H1 (cell line): ENCODE data around the gene GPC6. TPM values are rescaled to one million over a fixed set of nuclear protein-coding genes. Genes with fewer than 3 reads are reported as not detected.

Experiments
- CTCF ChIA-PET: fragments of 300-600 bp; sonication (Branson Sonifier 250); formaldehyde crosslinking; loops from one replicate; lab custom pipeline; 2021; ENCODE audit not compliant: partially characterized antibody; lab: Charles Lee
- POLR2A ChIA-PET: fragments of 300-600 bp; sonication (Branson Sonifier 250); formaldehyde crosslinking; loops from one replicate; lab custom pipeline; 2021; ENCODE audit warnings: inconsistent platforms; ENCODE audit not compliant: partially characterized antibody; lab: Charles Lee
- DNase-seq, 2 experiments: peaks; one replicate each; pipeline versions ENCODE4 v3.0.0 to v3.0.0-alpha.2; 2010 to 2022; ENCODE audit warnings: low spot score in 2 of 2, low read depth in 1 of 2, mixed read lengths in 1 of 2
- FAIRE-seq: peaks from 2 replicates; lab custom pipeline; 2011; peaks lifted over from hg19 to GRCh38; lab: Jason Lieb, UNC
- H2AFZ ChIP-seq: 2 replicates; pipeline ENCODE4 v1.8.1; 2012; ENCODE audit warnings: low read length, inconsistent platforms
- H2AK5ac ChIP-seq: 2 replicates; pipeline ENCODE4 v1.6.1; 2013; ENCODE audit warnings: low read depth, low read length
- H2BK120ac ChIP-seq: replicated peaks from 2 replicates; pipeline ENCODE3; 2013; ENCODE audit warnings: low read depth, low read length, inconsistent platforms
- H2BK12ac ChIP-seq: 2 replicates; pipeline ENCODE4 v1.6.1; 2013; ENCODE audit warnings: low read depth, low read length
- H2BK15ac ChIP-seq: 2 replicates; pipeline ENCODE4 v1.6.1; 2013; ENCODE audit warnings: low read length
- H2BK20ac ChIP-seq: 2 replicates; pipeline ENCODE4 v1.6.1; 2013; ENCODE audit warnings: low read length
- H2BK5ac ChIP-seq: 2 replicates; pipeline ENCODE4 v1.6.1; 2013; ENCODE audit warnings: low read depth, low read length
- H3K14ac ChIP-seq: 2 replicates; pipeline ENCODE4 v1.6.1; 2013; ENCODE audit warnings: inconsistent platforms; ENCODE audit not compliant: insufficient read length
- H3K18ac ChIP-seq: 2 replicates; pipeline ENCODE4 v1.6.1; 2013; ENCODE audit warnings: low read length; ENCODE audit errors: extremely low read depth
- H3K23ac ChIP-seq: 2 replicates; pipeline ENCODE4 v1.6.1; 2013; ENCODE audit warnings: inconsistent platforms; ENCODE audit not compliant: insufficient read length
- H3K23me2 ChIP-seq: 2 replicates; pipeline ENCODE4 v1.6.1; 2013; ENCODE audit warnings: low read depth, low read length
- H3K27ac ChIP-seq: 2 replicates; pipeline ENCODE4 v1.6.1; 2011; ENCODE audit warnings: low read depth, low read length, inconsistent platforms
- H3K27me3 ChIP-seq, 4 experiments: replicated peaks in 1 of 4; 1 replicate in 1 of 4; 2 replicates in 3 of 4; pipeline versions ENCODE4 v1.6.1 to v1.8.1; 2011 to 2013; ENCODE audit warnings: low read length in 3 of 4, mild to moderate bottlenecking in 3 of 4, inconsistent platforms in 2 of 4, mixed read lengths in 2 of 4, moderate library complexity in 1 of 4; ENCODE audit not compliant: control insufficient read depth in 3 of 4, insufficient read depth in 3 of 4; ENCODE audit errors: extremely low read depth in 1 of 4
- H3K36me3 ChIP-seq, 4 experiments: 2 replicates each; pipeline versions ENCODE4 v1.6.1 to v1.8.1; 2011 to 2013; ENCODE audit warnings: mild to moderate bottlenecking in 4 of 4, low read length in 3 of 4, moderate library complexity in 2 of 4, control low read depth in 1 of 4, inconsistent platforms in 1 of 4; ENCODE audit not compliant: insufficient read depth in 4 of 4, control insufficient read depth in 2 of 4
- H3K4ac ChIP-seq: replicated peaks from 2 replicates; pipeline ENCODE3; 2013; ENCODE audit warnings: low read length, low read depth, mixed read lengths, inconsistent platforms; ENCODE audit not compliant: insufficient read length
- H3K4me1 ChIP-seq, 4 experiments: replicated peaks in 1 of 4; 1 replicate in 1 of 4; 2 replicates in 3 of 4; pipeline versions ENCODE4 v1.6.1 to v1.8.1; 2011 to 2013; ENCODE audit warnings: low read length in 3 of 4, inconsistent platforms in 2 of 4, mixed read lengths in 1 of 4; ENCODE audit not compliant: insufficient read depth in 4 of 4, control insufficient read depth in 3 of 4
- H3K4me2 ChIP-seq, 2 experiments: 2 replicates each; pipeline versions ENCODE4 v1.6.1 to v1.8.1; 2011 to 2013; ENCODE audit warnings: low read depth in 2 of 2, low read length in 2 of 2, control low read depth in 1 of 2, inconsistent platforms in 1 of 2, mild to moderate bottlenecking in 1 of 2; ENCODE audit not compliant: insufficient read depth in 1 of 2
- H3K4me3 ChIP-seq, 4 experiments: fragments of 200-600, 300-600 bp in 1 of 4; sonication (generic), shearing (Covaris generic), sonication (Bioruptor Twin) in 1 of 4; 2 replicates each; pipeline versions ENCODE4 v1.5.1 to v1.8.1; 2011 to 2016; ENCODE audit warnings: low read length in 4 of 4, low read depth in 3 of 4, control low read depth in 2 of 4, inconsistent platforms in 2 of 4, mild to moderate bottlenecking in 2 of 4, mixed read lengths in 1 of 4, moderate library complexity in 1 of 4; ENCODE audit not compliant: insufficient read depth in 2 of 4; ENCODE audit errors: extremely low read depth in 1 of 4
- H3K56ac ChIP-seq: replicated peaks from 2 replicates; pipeline ENCODE3; 2013; ENCODE audit warnings: low read depth, mild to moderate bottlenecking, mixed read lengths, low read length, inconsistent platforms; ENCODE audit not compliant: insufficient read length
- H3K79me1 ChIP-seq: 2 replicates; pipeline ENCODE4 v1.6.1; 2013; ENCODE audit warnings: low read depth, low read length, control low read depth
- H3K79me2 ChIP-seq, 2 experiments: 2 replicates each; pipeline versions ENCODE4 v1.6.1 to v1.8.1; 2012 to 2013; ENCODE audit warnings: low read length in 2 of 2, mild to moderate bottlenecking in 2 of 2, inconsistent platforms in 1 of 2; ENCODE audit not compliant: insufficient read depth in 2 of 2, control insufficient read depth in 1 of 2
- H3K9ac ChIP-seq, 4 experiments: replicated peaks in 1 of 4; 1 replicate in 1 of 4; 2 replicates in 3 of 4; pipeline versions ENCODE4 v1.6.1 to v1.8.1; 2011 to 2013; ENCODE audit warnings: low read depth in 3 of 4, low read length in 3 of 4, control low read depth in 2 of 4, mild to moderate bottlenecking in 2 of 4, moderate library complexity in 2 of 4, inconsistent platforms in 1 of 4; ENCODE audit errors: extremely low read depth in 1 of 4
- H3K9me3 ChIP-seq, 2 experiments: 2 replicates each; pipeline versions ENCODE4 v1.6.1 to v1.8.1; 2012 to 2013; ENCODE audit warnings: mild to moderate bottlenecking in 2 of 2, moderate library complexity in 2 of 2, control low read depth in 1 of 2, inconsistent platforms in 1 of 2, low read depth in 1 of 2, low read length in 1 of 2, mixed read lengths in 1 of 2; ENCODE audit not compliant: insufficient read depth in 2 of 2
- H4K20me1 ChIP-seq, 2 experiments: replicated peaks in 1 of 2; 2 replicates each; pipeline versions ENCODE3 to v1.8.1; 2011 to 2013; ENCODE audit warnings: inconsistent platforms in 2 of 2, low read length in 2 of 2, mild to moderate bottlenecking in 1 of 2; ENCODE audit not compliant: insufficient read depth in 2 of 2, control insufficient read depth in 1 of 2
- H4K5ac ChIP-seq: 2 replicates; pipeline ENCODE4 v1.6.1; 2013; ENCODE audit warnings: low read length, low read depth, mixed read lengths, inconsistent platforms; ENCODE audit not compliant: insufficient read length
- H4K8ac ChIP-seq: 2 replicates; pipeline ENCODE4 v1.8.0; 2013; ENCODE audit warnings: mild to moderate bottlenecking, moderate library complexity, low read length, inconsistent platforms; ENCODE audit not compliant: insufficient read depth; ENCODE audit errors: extremely low read depth
- H4K91ac ChIP-seq: replicated peaks from 2 replicates; pipeline ENCODE3; 2013; ENCODE audit warnings: low read length, mixed read lengths, inconsistent platforms; ENCODE audit not compliant: insufficient read length
- ATF3 ChIP-seq: IDR thresholded peaks from 2 replicates; pipeline ENCODE4 v1.6.1; 2011; ENCODE audit warnings: low read depth, mild to moderate bottlenecking, low read length; ENCODE audit not compliant: insufficient read depth
- BCL11A ChIP-seq, 2 experiments: IDR thresholded peaks; one replicate each; pipeline ENCODE4 v1.6.1; 2011; ENCODE audit warnings: low read depth in 2 of 2, low read length in 2 of 2, mild to moderate bottlenecking in 2 of 2
- CBX8 ChIP-seq: fragments of 300-800, 300-1000 bp; sonication (generic); IDR thresholded peaks from 2 replicates; pipeline ENCODE4 v1.7.1; 2016; ENCODE audit warnings: low read depth, low read length, borderline replicate concordance
- CEBPB ChIP-seq: IDR thresholded peaks from 2 replicates; pipeline ENCODE4 v1.6.1; 2012; ENCODE audit warnings: low read depth, low read length
- CHD1 ChIP-seq: IDR thresholded peaks from 2 replicates; pipeline ENCODE4 v1.6.1; 2012; ENCODE audit warnings: low read depth, low read length, improper control_type of control experiment
- GTF2F1 ChIP-seq: IDR thresholded peaks from 2 replicates; pipeline ENCODE4 v1.6.1; 2012; ENCODE audit warnings: low read depth, low read length, improper control_type of control experiment, borderline replicate concordance
- KDM1A ChIP-seq: fragments of 200-600, 300-600 bp; sonication (generic); IDR thresholded peaks from 2 replicates; pipeline ENCODE4 v1.7.1; 2016; ENCODE audit warnings: mild to moderate bottlenecking, low read length, borderline replicate concordance
- POU5F1 ChIP-seq: IDR thresholded peaks from 2 replicates; pipeline ENCODE4 v1.6.1; 2011; ENCODE audit warnings: low read depth, mild to moderate bottlenecking, low read length, moderate library complexity
- RFX5 ChIP-seq: IDR thresholded peaks from 2 replicates; pipeline ENCODE4 v1.6.1; 2011; ENCODE audit warnings: low read depth, low read length, improper control_type of control experiment, borderline replicate concordance
- SRF ChIP-seq: IDR thresholded peaks from 2 replicates; pipeline ENCODE4 v1.6.1; 2011; ENCODE audit warnings: mild to moderate bottlenecking, low read depth, low read length, moderate library complexity
- TAF1 ChIP-seq: IDR thresholded peaks from 2 replicates; pipeline ENCODE4 v1.6.1; 2011; ENCODE audit warnings: mild to moderate bottlenecking, low read depth, low read length
- WGBS, 2 experiments: shearing (Covaris generic) in 1 of 2; methylation state at CpG; one replicate each; pipeline versions ENCODE4 v1.1.6 to v1.1.7; 2013 to 2015; ENCODE audit warnings: low lambda C conversion rate in 2 of 2, mixed read lengths in 2 of 2, inconsistent platforms in 1 of 2, low coverage in 1 of 2, missing lambda C conversion rate in 1 of 2; ENCODE audit not compliant: insufficient replicate concordance in 2 of 2, insufficient coverage in 1 of 2, insufficient read length in 1 of 2; ENCODE audit errors: extremely low coverage in 1 of 2, missing lambda C conversion rate in 1 of 2; 5-methylcytosine and 5-hydroxymethylcytosine counted together
- polyA plus RNA-seq, 7 experiments: library from polyadenylated mRNA; depleted of rRNA in 3 of 7; stranded (reverse) in 5 of 7; unstranded in 2 of 7; fragments of >200 nt in 5 of 7; fragments of 200-250 nt in 2 of 7; gene quantifications; 1 replicate in 5 of 7; 2 replicates in 1 of 7; 4 replicates in 1 of 7; pipeline versions ENCODE4 v1.2.1 to v1.2.3, GENCODE V29; 2011 to 2013; ENCODE audit warnings: missing spikeins in 2 of 7, mixed read lengths in 2 of 7
- total RNA-seq: library from RNA; stranded (reverse); fragmentation: NEBNext Ultra II Directional; extraction: Animal tissue kit (Norgen Biotek cat#: 25700); gene quantifications from 2 replicates; pipeline ENCODE4 v1.2.1, GENCODE V29; 2021

Gene GPC6
- total and polyA plus RNA-seq, 2 of the 8 experiments (the other 6 are each of a cell fraction or from before 2014, with no cell fraction given), result 5.4 to 12.0 TPM

- POLR2A ChIA-PET, result interaction anchor here (0.6 kb wide), 1 partner anchor 12 kb away, joined by 3 read pairs; no protein-coding TSS in a partner anchor
- no peak for DNase-seq
- H4K91ac ChIP-seq, result no peak overlapping the region
- H3K4ac ChIP-seq, result no peak overlapping the region
- no peak overlapping the region for H2BK12ac ChIP-seq
- no peaks in the 10 kb centered on the region for H3K79me2 ChIP-seq
- no peak overlapping the region for H4K8ac ChIP-seq
- H3K4me2 ChIP-seq, result no peak overlapping the region
- H3K56ac ChIP-seq, result no peak overlapping the region
- H2BK5ac ChIP-seq, result no peak overlapping the region
- 90% methylated on average over 10 of the region's 10 CpGs; no CpG with 5 or more reads in 1 of the 2 experiments for WGBS, 2 experiments
- H3K4me1 ChIP-seq, result peaks cover 0 to 7% (median 0%) of the 10 kb centered on the region in 4 experiments; a peak in 2 of 7 replicates
- H2BK120ac ChIP-seq, result no peak overlapping the region
- CTCF ChIA-PET, result interaction anchor here (1.2 to 1.9 kb wide), 3 partner anchors 10 to 132 kb away, joined by 3 to 5 read pairs (median 3); no protein-coding TSS in a partner anchor
- H3K4me3 ChIP-seq, result no peak overlapping the region
- H2AK5ac ChIP-seq, result no peak overlapping the region
- H2BK15ac ChIP-seq, result no peak overlapping the region
- no peak overlapping the region for H3K9ac ChIP-seq
- H4K5ac ChIP-seq, result no peak overlapping the region
- H3K27ac ChIP-seq, result no peak overlapping the region
- no peaks in the 10 kb centered on the region for H3K9me3 ChIP-seq
- no peaks in the 10 kb centered on the region for H3K27me3 ChIP-seq
- no peak overlapping the region for H3K18ac ChIP-seq
- H2AFZ ChIP-seq, result no peak overlapping the region
- no peaks in the 10 kb centered on the region for H4K20me1 ChIP-seq
- H3K79me1 ChIP-seq, result no peaks in the 10 kb centered on the region
- FAIRE-seq, result no peak
- no peak overlapping the region for H3K23ac ChIP-seq
- no peaks in the 10 kb centered on the region for H3K36me3 ChIP-seq
- no peak overlapping the region for H3K14ac ChIP-seq
- no peaks in the 10 kb centered on the region for H3K23me2 ChIP-seq
- H2BK20ac ChIP-seq, result no peak overlapping the region
- no peak for TF ChIP-seq CBX8
- no peak for TF ChIP-seq BCL11A (IDR thresholded peaks at IDR 0.05; ENCODE audit: low read depth in 2 of 2, low read length in 2 of 2)
- no peak for TF ChIP-seq TAF1
- TF ChIP-seq SRF, result no peak
- no peak for TF ChIP-seq KDM1A
- TF ChIP-seq GTF2F1, result no peak
- TF ChIP-seq ATF3, result no peak
- no peak for TF ChIP-seq RFX5
- no peak for TF ChIP-seq POU5F1
- no peak for TF ChIP-seq CHD1
- TF ChIP-seq CEBPB, result no peak
These were observed 1097.5 kb downstream of the GPC6 start for GRCh38 chr13:94323764-94324758.
